HG03571 (cell line): ENCODE results near the gene CYB561D1.

Experiments
- ATAC-seq: cut with Tn5 transposase; IDR thresholded peaks from one replicate; pipeline ENCODE4 v1.9.1; 2021; ENCODE audit not compliant: unreplicated experiment

CYB561D1 gene

DNA sequence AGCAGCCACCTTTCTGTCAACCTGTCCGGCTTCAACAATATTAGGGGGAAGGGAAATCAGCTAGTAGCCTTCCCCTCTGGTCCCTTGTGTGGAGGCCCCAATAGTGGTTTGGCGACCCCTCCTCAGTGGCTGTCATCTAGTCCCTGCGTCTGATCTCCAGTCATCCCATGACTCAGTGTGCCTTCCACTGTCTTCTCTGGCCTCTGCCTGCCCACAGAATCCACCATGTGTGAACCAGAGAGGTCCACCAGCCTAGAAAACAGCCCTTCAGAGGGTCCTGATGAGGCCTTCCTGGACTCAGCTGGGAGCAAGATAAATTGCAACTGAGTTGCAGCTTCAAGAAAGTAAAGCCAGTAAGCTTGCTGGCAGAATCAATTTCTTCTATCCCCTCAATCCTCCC, 14.0 kb upstream of the CYB561D1 start:
- ATAC-seq = no peak

DNA sequence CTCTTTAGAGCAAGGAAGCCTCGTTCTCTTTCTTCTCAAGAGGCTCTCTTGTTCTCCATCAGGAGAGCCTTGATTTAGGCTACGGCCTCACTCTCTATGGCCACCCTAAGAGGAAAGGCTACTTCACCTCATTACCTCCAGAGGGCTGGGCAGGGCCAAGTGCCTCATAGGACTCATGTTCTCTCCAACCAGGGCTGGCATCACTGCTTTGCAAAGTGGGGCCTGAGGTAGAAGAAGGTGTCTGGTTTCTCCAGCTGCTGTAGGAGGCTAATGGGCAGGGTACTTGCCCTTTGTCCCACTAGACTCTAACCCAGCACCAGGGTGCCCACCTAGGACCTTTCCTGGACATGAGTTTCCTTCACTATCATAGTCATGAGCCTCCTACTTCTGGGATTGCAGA, 12.2 kb upstream of the CYB561D1 start:
- no peak for ATAC-seq

DNA sequence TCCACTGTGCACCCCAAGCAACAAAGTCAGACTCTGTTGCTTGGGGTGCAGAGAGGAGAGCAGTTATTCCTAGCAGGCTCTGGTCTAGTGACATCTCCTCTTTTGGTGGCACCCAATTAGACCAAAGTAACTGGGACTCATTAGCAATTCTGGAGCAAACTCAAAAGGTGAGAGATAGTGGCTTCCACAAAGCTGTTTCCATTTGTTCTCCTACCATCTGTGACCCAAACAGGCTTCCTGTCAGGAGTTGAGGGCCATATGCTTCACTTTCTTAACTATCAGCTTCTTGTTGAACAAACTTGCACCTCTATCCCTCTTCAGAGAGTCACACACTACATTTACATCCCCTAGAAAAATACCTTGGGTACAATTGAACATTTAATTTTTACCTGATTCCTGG, 11.7 kb upstream of the CYB561D1 start:
- ATAC-seq = no peak

- ATAC-seq = peak; percentile 23
These were observed 10.9 kb upstream of the CYB561D1 start for GRCh38 chr1:109482791-109483671.

DNA sequence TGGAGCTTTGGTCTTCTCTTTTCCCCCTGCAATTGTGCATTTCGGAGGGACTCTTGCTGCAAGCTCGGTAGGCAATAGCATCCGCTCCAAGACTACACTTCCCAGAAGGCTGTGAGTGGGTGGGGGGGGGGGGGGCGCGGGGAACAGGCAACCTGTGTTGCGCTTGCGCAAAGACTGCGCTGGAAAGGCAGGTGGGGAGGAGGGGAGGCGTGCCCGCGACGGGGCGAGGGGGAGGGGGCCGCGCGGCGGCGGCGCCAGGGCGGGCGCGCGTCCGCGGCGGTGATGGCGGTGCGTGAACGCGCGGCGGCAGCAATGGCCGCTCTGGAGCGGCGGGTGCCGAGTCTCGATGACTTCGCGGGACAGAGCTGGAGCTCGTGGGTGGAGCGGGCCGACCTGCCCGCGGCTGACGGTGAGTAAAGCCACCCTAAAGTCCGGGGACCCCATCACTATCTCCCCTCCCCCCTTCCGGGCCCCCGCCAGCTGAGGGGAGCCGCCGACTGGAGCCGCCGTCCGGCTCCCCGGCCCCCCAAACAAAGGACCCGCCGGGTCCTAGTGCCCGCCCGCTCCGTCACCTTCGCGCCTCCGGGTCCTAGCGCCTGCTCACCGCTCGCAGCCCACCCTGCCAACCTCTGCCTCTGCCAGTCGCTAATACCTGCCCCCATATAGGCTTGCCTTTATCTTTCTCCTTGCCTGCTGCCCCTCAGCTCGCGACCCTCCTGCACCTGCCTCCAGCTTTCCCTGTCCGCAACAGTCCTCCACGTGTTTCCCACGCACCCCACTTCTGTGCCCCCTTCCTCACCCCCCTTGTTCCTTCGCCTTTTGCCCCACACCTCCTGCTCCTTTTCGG, 10.0 kb upstream of the CYB561D1 start, which contains the start of gene ATXN7L2:
Gene ATXN7L2, plus strand, starts transcription at position 234 of the 847 bp plus-strand sequence. Its CDS starts 49 bp downstream, at position 283.
- ATAC-seq = peak; percentile 68

DNA sequence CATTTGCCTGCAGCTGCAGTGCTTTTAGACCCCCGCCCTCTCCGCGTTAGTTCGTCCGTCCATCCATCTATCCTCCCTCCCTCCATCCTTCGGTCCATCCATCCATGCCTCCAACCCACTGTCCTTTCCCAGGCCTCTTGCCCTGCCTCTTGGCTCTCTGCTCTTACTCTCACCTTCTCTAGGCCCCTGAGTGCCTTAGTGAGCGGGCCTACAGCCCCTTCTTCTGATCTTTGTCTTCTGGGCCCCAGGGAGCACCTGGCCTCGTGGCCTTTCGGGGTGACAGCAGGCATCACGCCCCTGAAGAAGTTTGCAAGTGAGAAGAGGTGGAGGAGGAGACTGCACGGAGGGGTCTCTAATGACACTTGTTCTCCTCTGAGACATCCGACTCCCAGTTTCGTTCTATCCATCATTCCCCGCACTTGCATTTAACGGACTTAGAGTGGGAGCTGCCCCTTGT, 9.3 kb upstream of the CYB561D1 start:
- ATAC-seq = no peak

DNA sequence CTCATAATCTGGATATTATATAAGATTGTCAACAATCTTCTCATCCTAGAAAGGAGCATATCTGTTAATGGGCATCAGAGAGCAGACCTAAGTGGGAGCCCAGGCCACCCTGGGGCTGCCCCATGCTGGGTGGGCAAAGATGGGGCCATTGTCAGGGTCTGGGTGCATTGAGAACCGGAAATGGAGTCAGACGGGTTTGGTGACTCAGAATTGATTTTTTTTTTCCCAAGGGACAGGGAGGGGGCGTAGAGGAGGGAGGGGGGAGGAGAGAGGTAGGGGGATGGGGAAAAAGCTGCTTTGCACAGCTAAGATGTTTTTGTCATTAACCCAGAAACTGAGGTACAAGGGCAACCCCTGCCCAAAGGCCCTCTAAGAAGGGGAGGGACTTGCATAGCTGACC, 8.9 kb upstream of the CYB561D1 start:
- no peak for ATAC-seq

GRCh38 chr1:109487261-109487660, 6.6 kb upstream of the CYB561D1 start:
- no peak for ATAC-seq

GRCh38 chr1:109488201-109488600, 5.7 kb upstream of the CYB561D1 start:
- ATAC-seq = no peak

DNA sequence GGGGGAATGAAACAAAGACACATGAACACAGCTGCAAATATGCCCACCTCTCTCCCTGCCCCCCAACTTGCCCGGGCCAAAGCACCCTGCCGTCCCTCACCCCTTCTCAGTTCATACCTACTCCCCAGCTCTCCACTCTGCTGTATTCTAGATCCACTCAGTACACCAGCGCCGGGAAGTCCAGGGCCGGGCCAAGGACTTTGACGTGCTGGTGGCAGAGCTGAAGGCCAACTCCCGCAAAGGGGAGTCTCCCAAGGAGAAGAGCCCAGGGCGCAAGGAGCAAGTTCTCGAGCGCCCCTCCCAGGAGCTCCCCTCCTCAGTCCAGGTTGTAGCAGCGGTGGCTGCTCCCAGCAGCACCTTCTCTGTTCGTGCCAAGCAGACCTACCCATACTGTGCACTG, 5.2 kb upstream of the CYB561D1 start:
- ATAC-seq = no peak

- ATAC-seq = no peak
These were observed 3.6 kb upstream of the CYB561D1 start for GRCh38 chr1:109490029-109490933.

- ATAC-seq = no peak
These were observed 3.0 kb upstream of the CYB561D1 start for GRCh38 chr1:109490934-109491302.

- ATAC-seq = no peak
These were observed 2.5 kb upstream of the CYB561D1 start for GRCh38 chr1:109491372-109491771.

DNA sequence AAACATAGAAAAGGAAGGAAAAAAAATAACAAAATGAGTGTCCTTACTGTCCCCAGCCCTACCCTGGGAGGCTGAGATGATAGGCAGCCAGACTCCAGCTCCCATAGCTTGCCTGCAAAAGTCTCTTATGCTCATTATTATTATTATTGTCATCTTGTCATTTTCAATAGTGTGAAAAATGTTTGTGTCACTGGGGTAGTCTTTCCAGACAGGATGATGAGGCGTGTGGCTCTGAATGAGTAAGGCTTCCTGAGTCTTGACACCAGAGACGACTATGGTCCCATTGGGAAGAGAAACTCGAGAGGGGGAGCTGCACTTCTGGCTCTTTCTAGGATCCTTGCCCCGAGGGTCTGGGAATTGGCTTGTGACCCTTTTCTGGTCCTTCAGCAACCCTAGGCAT, 1.1 kb upstream of the CYB561D1 start:
- ATAC-seq = no peak

DNA sequence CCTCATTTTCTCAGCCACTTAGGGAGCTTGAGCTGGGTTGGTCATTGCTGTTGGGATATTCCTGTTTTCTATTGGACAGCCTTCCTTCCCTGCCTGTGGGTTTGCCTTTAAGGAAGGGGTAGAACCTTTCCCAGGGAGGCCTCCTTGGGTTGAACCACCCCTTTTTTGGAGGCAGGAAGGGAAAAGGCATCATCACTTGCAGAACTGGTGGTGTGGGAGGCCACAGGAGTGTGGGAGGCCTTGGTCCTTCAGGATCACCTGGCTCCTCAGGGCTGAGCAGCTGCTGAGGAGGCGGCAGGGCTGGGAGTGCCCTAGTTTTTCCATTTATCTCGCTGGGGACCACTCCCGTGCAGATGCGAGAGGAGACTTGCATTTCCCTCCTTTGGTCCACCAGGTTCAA, 667 bp upstream of the CYB561D1 start:
- no peak for ATAC-seq

DNA sequence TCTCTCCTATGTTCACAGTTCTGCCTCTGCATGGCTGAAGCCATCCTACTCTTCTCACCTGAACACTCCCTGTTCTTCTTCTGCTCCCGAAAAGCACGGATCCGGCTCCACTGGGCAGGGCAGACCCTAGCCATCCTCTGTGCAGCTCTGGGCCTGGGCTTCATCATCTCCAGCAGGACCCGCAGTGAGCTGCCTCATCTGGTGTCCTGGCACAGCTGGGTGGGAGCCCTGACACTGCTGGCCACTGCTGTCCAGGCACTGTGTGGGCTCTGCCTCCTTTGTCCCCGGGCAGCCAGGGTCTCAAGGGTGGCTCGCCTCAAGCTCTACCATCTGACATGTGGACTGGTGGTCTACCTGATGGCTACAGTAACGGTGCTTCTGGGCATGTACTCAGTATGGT, 1.8 kb downstream of the CYB561D1 start:
- no peak for ATAC-seq

- ATAC-seq = no peak
These were observed 3.7 kb downstream of the CYB561D1 start for GRCh38 chr1:109497449-109498160.

GRCh38 chr1:109498161-109498801, 4.4 kb downstream of the CYB561D1 start:
- no peak for ATAC-seq

GRCh38 chr1:109499081-109499480, 5.2 kb downstream of the CYB561D1 start:
- ATAC-seq = no peak
